Spinal cord (tissue), 10 donors: ENCODE results near the gene CRTC1. TPM values are rescaled to one million over a fixed set of nuclear protein-coding genes. Genes with fewer than 3 reads are reported as not detected.
"Not testable (repeated sequence)": the region's sequence is repeated elsewhere in the genome, so short reads cannot be mapped to it uniquely, and the experiment has no call there.

Experiments
- DNase-seq, 6 donors: peaks; one replicate each; pipeline versions ENCODE4 v3.0.0 to v3.0.0-alpha.2; 2013 to 2015; ENCODE audit warnings: low spot score in 6 of 6, low read depth in 4 of 6
- H3K27ac ChIP-seq: one replicate; pipeline ENCODE4 v1.5.1; 2013; ENCODE audit warnings: low read depth, low read length, control low read depth
- H3K27me3 ChIP-seq: one replicate; pipeline ENCODE4 v1.6.1; 2013; ENCODE audit warnings: low read length; ENCODE audit not compliant: control insufficient read depth, insufficient read depth
- H3K36me3 ChIP-seq: one replicate; pipeline ENCODE4 v1.6.1; 2013; ENCODE audit warnings: low read length; ENCODE audit not compliant: control insufficient read depth, insufficient read depth
- H3K4me1 ChIP-seq: one replicate; pipeline ENCODE4 v1.6.1; 2013; ENCODE audit warnings: low read length; ENCODE audit not compliant: control insufficient read depth, insufficient read depth
- H3K4me3 ChIP-seq: one replicate; pipeline ENCODE4 v1.5.1; 2013; ENCODE audit warnings: low read depth, low read length, control low read depth
- H3K9me3 ChIP-seq: one replicate; pipeline ENCODE4 v1.6.1; 2013; ENCODE audit warnings: low read length; ENCODE audit not compliant: control insufficient read depth, insufficient read depth
- WGBS: methylation state at CpG from one replicate; pipeline ENCODE4 v1.1.5; 2013; ENCODE audit warnings: missing lambda C conversion rate; ENCODE audit not compliant: insufficient coverage; 5-methylcytosine and 5-hydroxymethylcytosine counted together
- polyA plus RNA-seq, 2 donors: library from polyadenylated mRNA; unstranded; fragments of 120-200 nt; gene quantifications; one replicate each; pipeline ENCODE4 v1.2.1, GENCODE V29; 2013; ENCODE audit not compliant: insufficient read length in 2 of 2
- total RNA-seq, 2 donors: library from RNA; depleted of rRNA in 1 of 2; stranded (reverse); fragments of 120-200 nt in 1 of 2; fragments of >200 nt in 1 of 2; gene quantifications; one replicate each; pipeline versions ENCODE4 v1.2.3 to v1.2.4, GENCODE V29; 2013 to 2014
- donor health status: healthy.

The CRTC1 gene
- total and polyA plus RNA-seq, 4 donors, result 5.6 to 45.3 (median 26.3) TPM

GRCh38 chr19:18719541-18719940 lies 36.1 kb downstream of the CRTC1 start:
- Histone ChIP-seq H3K9me3 (no peaks in the 10 kb centered on the region), H3K27ac (no peak overlapping the region), H3K4me1 (peaks cover 30% of the 10 kb centered on the region), H3K36me3 (peaks cover 43% of the 10 kb centered on the region), H3K4me3 (no peak overlapping the region), H3K27me3 (no peaks in the 10 kb centered on the region)
- 34% methylated on average over 18 of the region's 25 CpGs for WGBS
- DNase-seq, result no peak

- WGBS, result 71% methylated on average over 20 of the region's 21 CpGs
- DNase-seq, result no peak
- no peaks in the 10 kb centered on the region for H3K9me3 ChIP-seq
- no peak overlapping the region for H3K27ac ChIP-seq
- H3K36me3 ChIP-seq, result peaks cover 45% of the 10 kb centered on the region
- no peaks in the 10 kb centered on the region for H3K27me3 ChIP-seq
- H3K4me3 ChIP-seq, result no peak overlapping the region
- H3K4me1 ChIP-seq, result peaks cover 26% of the 10 kb centered on the region
Measured at GRCh38 chr19:18723871-18724377, 40.4 kb downstream of the CRTC1 start.

- no peak for DNase-seq
- no peak overlapping the region for H3K4me3 ChIP-seq
- peaks cover 48% of the 10 kb centered on the region for H3K36me3 ChIP-seq
- H3K27me3 ChIP-seq, result no peaks in the 10 kb centered on the region
- H3K4me1 ChIP-seq, result peaks cover 15% of the 10 kb centered on the region
- no peak overlapping the region for H3K27ac ChIP-seq
- no peaks in the 10 kb centered on the region for H3K9me3 ChIP-seq
- WGBS, result 86% methylated on average over 28 of the region's 30 CpGs
Measured at GRCh38 chr19:18725841-18726770, 42.6 kb downstream of the CRTC1 start.

- Histone ChIP-seq H3K9me3 (no peaks in the 10 kb centered on the region), H3K36me3 (peaks cover 51% of the 10 kb centered on the region), H3K4me1 (peaks cover 15% of the 10 kb centered on the region), H3K27me3 (no peaks in the 10 kb centered on the region), H3K27ac (no peak overlapping the region), H3K4me3 (no peak overlapping the region)
- 98% methylated on average over 6 of the region's 6 CpGs for WGBS
- DNase-seq, result no peak
Measured at GRCh38 chr19:18726846-18727245, 43.4 kb downstream of the CRTC1 start.

GRCh38 chr19:18727602-18728001 lies 44.1 kb downstream of the CRTC1 start:
- not testable (repeated sequence) for H3K4me3 ChIP-seq, H3K9me3 ChIP-seq, H3K27ac ChIP-seq, H3K27me3 ChIP-seq, DNase-seq
- WGBS, result 100% methylated on average over 3 of the region's 6 CpGs
- peaks cover 45% of the 10 kb centered on the region for H3K36me3 ChIP-seq
- H3K4me1 ChIP-seq, result peaks cover 23% of the 10 kb centered on the region

- no peak for DNase-seq
- H3K27ac ChIP-seq, result no peak overlapping the region
- no peaks in the 10 kb centered on the region for H3K9me3 ChIP-seq
- H3K4me1 ChIP-seq, result peaks cover 37% of the 10 kb centered on the region
- H3K4me3 ChIP-seq, result no peak overlapping the region
- peaks cover 44% of the 10 kb centered on the region for H3K36me3 ChIP-seq
- 88% methylated on average over 17 of the region's 18 CpGs for WGBS
- no peaks in the 10 kb centered on the region for H3K27me3 ChIP-seq
Measured at GRCh38 chr19:18729933-18730530, 46.6 kb downstream of the CRTC1 start.

- no peaks in the 10 kb centered on the region for H3K9me3 ChIP-seq
- peaks cover 38% of the 10 kb centered on the region for H3K4me1 ChIP-seq
- H3K27me3 ChIP-seq, result no peaks in the 10 kb centered on the region
- no peak overlapping the region for H3K4me3 ChIP-seq
- no peak overlapping the region for H3K27ac ChIP-seq
- H3K36me3 ChIP-seq, result peaks cover 40% of the 10 kb centered on the region
- DNase-seq, result no peak
- WGBS, result 93% methylated on average over 8 of the region's 11 CpGs
Measured at GRCh38 chr19:18730885-18731513, 47.5 kb downstream of the CRTC1 start.

GRCh38 chr19:18731562-18732008 lies 48.1 kb downstream of the CRTC1 start:
- Histone ChIP-seq H3K36me3 (peaks cover 42% of the 10 kb centered on the region), H3K27ac (no peak overlapping the region), H3K9me3 (no peaks in the 10 kb centered on the region), H3K27me3 (no peaks in the 10 kb centered on the region), H3K4me3 (no peak overlapping the region), H3K4me1 (peaks cover 43% of the 10 kb centered on the region)
- no peak for DNase-seq
- WGBS, result 75% methylated on average over 13 of the region's 15 CpGs

- no peaks in the 10 kb centered on the region for H3K9me3 ChIP-seq
- H3K27ac ChIP-seq, result peak overlapping the region; percentile 47
- peaks cover 44% of the 10 kb centered on the region for H3K4me1 ChIP-seq
- H3K27me3 ChIP-seq, result no peaks in the 10 kb centered on the region
- DNase-seq, result peak in 3 of 6 donors; percentile 22 to 80 (median 69)
- WGBS, result 26% methylated on average over 9 of the region's 11 CpGs
- peaks cover 46% of the 10 kb centered on the region for H3K36me3 ChIP-seq
- H3K4me3 ChIP-seq, result no peak overlapping the region
Measured at GRCh38 chr19:18733196-18733647, 49.7 kb downstream of the CRTC1 start.
